Measurements from ENCODE around the gene HERC3.

HERC3 gene

DNA sequence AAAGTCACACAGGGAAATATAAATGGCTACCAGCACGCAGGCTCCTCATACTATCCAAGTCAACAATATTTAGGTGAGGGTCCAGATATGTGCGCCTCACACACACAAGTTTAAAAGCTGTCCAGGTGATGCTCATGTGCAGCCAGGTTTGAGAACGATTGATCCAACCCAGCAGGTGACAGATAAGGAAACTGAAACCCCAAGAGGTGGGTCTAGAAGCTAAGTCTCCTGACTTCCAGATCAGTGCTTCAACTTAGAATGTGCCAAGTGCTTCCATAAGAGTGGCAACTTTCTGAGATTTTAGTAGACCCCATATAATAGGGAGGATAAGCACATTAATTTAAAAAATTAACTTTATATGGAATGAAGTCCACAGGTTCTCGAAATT, 159.8 kb downstream of the HERC3 start:
- no CpG with 5 or more reads among the region's 4 CpGs for WGBS (ENCODE audit: extremely low coverage, insufficient coverage, insufficient read length)
- no peaks in the 10 kb centered on the region for H3K79me2 ChIP-seq (ENCODE audit: control insufficient read depth, insufficient read depth, low read length, poor library complexity)
- no peak overlapping the region for H3K4me3 ChIP-seq (ENCODE audit: low read depth, low read length)

DNA sequence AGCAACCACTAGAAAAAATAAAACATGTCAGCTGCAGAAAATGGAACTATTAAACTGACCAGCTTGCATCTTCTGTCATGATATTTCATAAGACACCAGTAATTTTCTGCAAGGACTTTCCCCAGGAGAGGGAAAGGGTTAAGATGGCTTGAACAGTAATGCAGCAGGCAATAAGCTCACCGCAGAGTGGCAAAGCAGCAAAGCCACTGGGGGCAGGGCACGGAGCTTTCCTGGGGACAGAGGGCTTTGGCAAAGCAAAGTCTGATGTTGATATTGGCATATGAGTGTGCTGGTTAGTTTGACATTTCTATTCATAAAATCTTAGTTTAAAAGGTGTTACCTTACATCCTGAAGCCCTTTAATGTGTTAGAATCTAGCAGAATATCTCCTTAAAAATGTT, 160.5 kb downstream of the HERC3 start:
- Histone ChIP-seq H3K23ac (ENCODE audit: low read length) (no peak overlapping the region), H2BK12ac (ENCODE audit: low read length) (no peak overlapping the region), H4K8ac (ENCODE audit: low read depth, low read length) (no peak overlapping the region), H2BK120ac (ENCODE audit: insufficient read depth, low read length, poor library complexity) (no peak overlapping the region), H3K9me3 (ENCODE audit: insufficient read depth, low read depth, low read length) (no peaks in the 10 kb centered on the region), H3K18ac (ENCODE audit: low read length) (no peak overlapping the region), H3K27me3 (ENCODE audit: insufficient read depth, low read length) (no peaks in the 10 kb centered on the region), H3K4ac (ENCODE audit: low read depth, low read length) (no peak overlapping the region), H3K4me2 (ENCODE audit: low read length) (no peak overlapping the region), H2AFZ (ENCODE audit: insufficient read depth, low read length, poor library complexity) (no peak overlapping the region), H2AK5ac (ENCODE audit: low read length) (no peak overlapping the region), H3K14ac (ENCODE audit: low read length) (no peak overlapping the region), H3K4me3 (ENCODE audit: low read depth, low read length) (no peak overlapping the region), H3K4me1 (ENCODE audit: control insufficient read depth in 1 of 2, insufficient read depth in 2 of 2, low read length in 2 of 2) (no peaks in the 10 kb centered on the region), H4K12ac (ENCODE audit: low read depth, low read length) (no peak overlapping the region), H3K36me3 (ENCODE audit: control insufficient read depth in 1 of 2, insufficient read depth in 2 of 2, low read length in 2 of 2) (peaks cover 0 to 2% of the 10 kb centered on the region in 2 experiments), H2BK5ac (ENCODE audit: low read depth, low read length, poor library complexity) (no peak overlapping the region), H4K91ac (ENCODE audit: low read depth, low read length) (no peak overlapping the region), H3K9ac (ENCODE audit: low read length) (no peak overlapping the region), H3K27ac (ENCODE audit: low read depth, low read length) (no peak overlapping the region), H3K79me1 (ENCODE audit: low read length) (no peaks in the 10 kb centered on the region), H3K79me2 (ENCODE audit: control insufficient read depth, insufficient read depth, low read length, poor library complexity) (no peaks in the 10 kb centered on the region)
- DNase-seq, result no peak
- WGBS (ENCODE audit: extremely low coverage, insufficient coverage, insufficient read length), result no CpG with 5 or more reads among the region's 2 CpGs

More for the DNA sequence above, 159.8 kb downstream of the HERC3 start:
- Histone ChIP-seq H2BK120ac (ENCODE audit: insufficient read depth, low read length, poor library complexity) (no peak overlapping the region), H3K4ac (ENCODE audit: low read depth, low read length) (no peak overlapping the region), H4K91ac (ENCODE audit: low read depth, low read length) (no peak overlapping the region), H3K14ac (ENCODE audit: low read length) (no peak overlapping the region), H3K9me3 (ENCODE audit: insufficient read depth, low read depth, low read length) (no peaks in the 10 kb centered on the region), H2BK5ac (ENCODE audit: low read depth, low read length, poor library complexity) (no peak overlapping the region), H2BK12ac (ENCODE audit: low read length) (no peak overlapping the region), H3K4me1 (ENCODE audit: control insufficient read depth in 1 of 2, insufficient read depth in 2 of 2, low read length in 2 of 2) (no peaks in the 10 kb centered on the region), H3K79me1 (ENCODE audit: low read length) (no peaks in the 10 kb centered on the region), H3K27ac (ENCODE audit: low read depth, low read length) (no peak overlapping the region), H3K4me2 (ENCODE audit: low read length) (no peak overlapping the region), H3K36me3 (ENCODE audit: control insufficient read depth in 1 of 2, insufficient read depth in 2 of 2, low read length in 2 of 2) (peaks cover 0 to 4% of the 10 kb centered on the region in 2 experiments), H2AK5ac (ENCODE audit: low read length) (no peak overlapping the region), H3K9ac (ENCODE audit: low read length) (no peak overlapping the region), H4K8ac (ENCODE audit: low read depth, low read length) (no peak overlapping the region), H4K12ac (ENCODE audit: low read depth, low read length) (no peak overlapping the region), H3K23ac (ENCODE audit: low read length) (no peak overlapping the region), H3K18ac (ENCODE audit: low read length) (no peak overlapping the region), H2AFZ (ENCODE audit: insufficient read depth, low read length, poor library complexity) (no peak overlapping the region), H3K27me3 (ENCODE audit: insufficient read depth, low read length) (no peaks in the 10 kb centered on the region)
- no peak for DNase-seq

GRCh38 chr4:88753658-88754571, 161.6 kb downstream of the HERC3 start:
- Histone ChIP-seq H3K36me3 (ENCODE audit: control insufficient read depth in 1 of 2, insufficient read depth in 2 of 2, low read length in 2 of 2) (peaks cover 0 to 2% of the 10 kb centered on the region in 2 experiments), H3K79me1 (ENCODE audit: low read length) (no peaks in the 10 kb centered on the region), H3K14ac (ENCODE audit: low read length) (no peak overlapping the region), H3K4me2 (ENCODE audit: low read length) (no peak overlapping the region), H4K12ac (ENCODE audit: low read depth, low read length) (no peak overlapping the region), H3K4ac (ENCODE audit: low read depth, low read length) (no peak overlapping the region), H2BK5ac (ENCODE audit: low read depth, low read length, poor library complexity) (no peak overlapping the region), H3K23ac (ENCODE audit: low read length) (no peak overlapping the region), H2AFZ (ENCODE audit: insufficient read depth, low read length, poor library complexity) (no peak overlapping the region), H3K9ac (ENCODE audit: low read length) (no peak overlapping the region), H4K91ac (ENCODE audit: low read depth, low read length) (no peak overlapping the region), H3K4me3 (ENCODE audit: low read depth, low read length) (no peak overlapping the region), H2BK120ac (ENCODE audit: insufficient read depth, low read length, poor library complexity) (no peak overlapping the region), H2AK5ac (ENCODE audit: low read length) (no peak overlapping the region), H3K18ac (ENCODE audit: low read length) (no peak overlapping the region), H2BK12ac (ENCODE audit: low read length) (no peak overlapping the region), H3K9me3 (ENCODE audit: insufficient read depth, low read depth, low read length) (no peaks in the 10 kb centered on the region), H3K4me1 (ENCODE audit: control insufficient read depth in 1 of 2, insufficient read depth in 2 of 2, low read length in 2 of 2) (peaks cover 4 to 5% of the 10 kb centered on the region in 2 experiments), H3K27ac (ENCODE audit: low read depth, low read length) (no peak overlapping the region), H3K79me2 (ENCODE audit: control insufficient read depth, insufficient read depth, low read length, poor library complexity) (no peaks in the 10 kb centered on the region), H3K27me3 (ENCODE audit: insufficient read depth, low read length) (no peaks in the 10 kb centered on the region), H4K8ac (ENCODE audit: low read depth, low read length) (no peak overlapping the region)
- no peak for DNase-seq
- no CpG with 5 or more reads among the region's 7 CpGs for WGBS (ENCODE audit: extremely low coverage, insufficient coverage, insufficient read length)

- H2AFZ ChIP-seq (ENCODE audit: insufficient read depth, low read length, poor library complexity), result no peak overlapping the region
- H2BK12ac ChIP-seq (ENCODE audit: low read length), result no peak overlapping the region
Measured at GRCh38 chr4:88754796-88755195, 162.5 kb downstream of the HERC3 start.

More at GRCh38 chr4:88754796-88755195, 162.5 kb downstream of the HERC3 start:
- no peak for DNase-seq
- H3K79me1 ChIP-seq (ENCODE audit: low read length), result no peaks in the 10 kb centered on the region
- H4K12ac ChIP-seq (ENCODE audit: low read depth, low read length), result no peak overlapping the region
- H4K91ac ChIP-seq (ENCODE audit: low read depth, low read length), result no peak overlapping the region
- no peaks in the 10 kb centered on the region for H3K27me3 ChIP-seq (ENCODE audit: insufficient read depth, low read length)
- H3K4me2 ChIP-seq (ENCODE audit: low read length), result no peak overlapping the region
- H3K36me3 ChIP-seq (ENCODE audit: control insufficient read depth in 1 of 2, insufficient read depth in 2 of 2, low read length in 2 of 2), result peaks cover 0 to under 1% of the 10 kb centered on the region in 2 experiments
- no peaks in the 10 kb centered on the region for H3K9me3 ChIP-seq (ENCODE audit: insufficient read depth, low read depth, low read length)
- no peaks in the 10 kb centered on the region for H3K79me2 ChIP-seq (ENCODE audit: control insufficient read depth, insufficient read depth, low read length, poor library complexity)
- WGBS (ENCODE audit: extremely low coverage, insufficient coverage, insufficient read length), result no CpG with 5 or more reads among the region's 3 CpGs
- no peak overlapping the region for H2BK120ac ChIP-seq (ENCODE audit: insufficient read depth, low read length, poor library complexity)
- no peak overlapping the region for H2AK5ac ChIP-seq (ENCODE audit: low read length)
- no peak overlapping the region for H3K14ac ChIP-seq (ENCODE audit: low read length)
- H3K18ac ChIP-seq (ENCODE audit: low read length), result no peak overlapping the region
- H3K9ac ChIP-seq (ENCODE audit: low read length), result no peak overlapping the region
- no peak overlapping the region for H2BK5ac ChIP-seq (ENCODE audit: low read depth, low read length, poor library complexity)
- no peak overlapping the region for H3K4ac ChIP-seq (ENCODE audit: low read depth, low read length)
- no peak overlapping the region for H4K8ac ChIP-seq (ENCODE audit: low read depth, low read length)
- H3K4me3 ChIP-seq (ENCODE audit: low read depth, low read length), result no peak overlapping the region
- H3K23ac ChIP-seq (ENCODE audit: low read length), result no peak overlapping the region
- H3K27ac ChIP-seq (ENCODE audit: low read depth, low read length), result no peak overlapping the region
- peaks cover 7 to 10% of the 10 kb centered on the region in 2 experiments for H3K4me1 ChIP-seq (ENCODE audit: control insufficient read depth in 1 of 2, insufficient read depth in 2 of 2, low read length in 2 of 2)

All from trophoblast cell (in vitro differentiated cells and primary cell).